GM19324 (cell line): ENCODE results near the gene SCARB2.
"Not testable (repeated sequence)": the region's sequence is repeated elsewhere in the genome, so short reads cannot be mapped to it uniquely, and the experiment has no call there.

Source experiments
- ATAC-seq: cut with Tn5 transposase; IDR thresholded peaks from one replicate; pipeline ENCODE4 v1.9.1; 2021; ENCODE audit warnings: mild to moderate bottlenecking, moderate library complexity; ENCODE audit not compliant: unreplicated experiment, low FRiP score

Gene SCARB2

GRCh38 chr4:76213415-76214176 lies at the start of gene SCARB2:
Gene SCARB2, minus strand, starts transcription at chr4:76213824. Its CDS starts 281 bp downstream, at chr4:76213543.
- peak; percentile 89 for ATAC-seq

GRCh38 chr4:76260571-76260970 lies 46.9 kb upstream of the SCARB2 start:
- ATAC-seq, result no peak

GRCh38 chr4:76257824-76258223 lies 44.2 kb upstream of the SCARB2 start:
- ATAC-seq, result no peak

GRCh38 chr4:76256968-76257367 lies 43.3 kb upstream of the SCARB2 start:
- ATAC-seq, result no peak

GRCh38 chr4:76256032-76256431 lies 42.4 kb upstream of the SCARB2 start:
- ATAC-seq, result no peak

- ATAC-seq, result no peak
These were observed 39.9 kb upstream of the SCARB2 start for GRCh38 chr4:76253511-76253910.

- no peak for ATAC-seq
These were observed 38.6 kb upstream of the SCARB2 start for GRCh38 chr4:76252271-76252653.

- no peak for ATAC-seq
These were observed 38.0 kb upstream of the SCARB2 start, which contains the start of gene FAM47E for GRCh38 chr4:76251441-76252270. Gene FAM47E, plus strand, starts transcription at chr4:76251721. Its CDS starts 26 bp downstream, at chr4:76251747.

GRCh38 chr4:76250962-76251361 lies 37.3 kb upstream of the SCARB2 start:
- ATAC-seq, result no peak

GRCh38 chr4:76246852-76247251 lies 33.2 kb upstream of the SCARB2 start:
- ATAC-seq, result no peak

GRCh38 chr4:76246025-76246424 lies 32.4 kb upstream of the SCARB2 start:
- no peak for ATAC-seq

GRCh38 chr4:76243877-76244276 lies 30.3 kb upstream of the SCARB2 start:
- not testable (repeated sequence) for ATAC-seq

- no peak for ATAC-seq
These were observed 26.6 kb upstream of the SCARB2 start for GRCh38 chr4:76240236-76240635.

- no peak for ATAC-seq
These were observed 25.1 kb upstream of the SCARB2 start for GRCh38 chr4:76238701-76239100.

GRCh38 chr4:76238236-76238635 lies 24.6 kb upstream of the SCARB2 start:
- ATAC-seq, result no peak

- ATAC-seq, result no peak
These were observed 22.3 kb upstream of the SCARB2 start for GRCh38 chr4:76235915-76236314.

GRCh38 chr4:76235407-76235806 lies 21.8 kb upstream of the SCARB2 start:
- no peak for ATAC-seq

- ATAC-seq, result no peak
These were observed 21.0 kb upstream of the SCARB2 start for GRCh38 chr4:76234679-76235044.

GRCh38 chr4:76233967-76234678 lies 20.5 kb upstream of the SCARB2 start:
- ATAC-seq, result no peak

- ATAC-seq, result no peak
These were observed 19.9 kb upstream of the SCARB2 start for GRCh38 chr4:76233529-76233928.

- ATAC-seq, result no peak
These were observed 19.5 kb upstream of the SCARB2 start for GRCh38 chr4:76233083-76233482.
